C1 segment of cervical spinal cord (tissue), 14 donors: Measurements from ENCODE around the gene STIM1.
"Not testable (repeated sequence)": the region's sequence is repeated elsewhere in the genome, so short reads cannot be mapped to it uniquely, and the experiment has no call there.

Experiments
- DNase-seq, 14 donors: peaks; one replicate each; lab custom pipeline; 2025; lab: John Stamatoyannopoulos, UW

The STIM1 gene

GRCh38 chr11:3879967-3880542, 24.6 kb downstream of the STIM1 start:
- DNase-seq = no peak

GRCh38 chr11:3880724-3881123, 25.3 kb downstream of the STIM1 start:
- no peak for DNase-seq

- no peak for DNase-seq
Measured at GRCh38 chr11:3882655-3883054, 27.2 kb downstream of the STIM1 start.

GRCh38 chr11:3885855-3886254, 30.4 kb downstream of the STIM1 start:
- DNase-seq = no peak

- DNase-seq = no peak
Measured at GRCh38 chr11:3886985-3887384, 31.5 kb downstream of the STIM1 start.

- no peak for DNase-seq
Measured at GRCh38 chr11:3888876-3889275, 33.4 kb downstream of the STIM1 start.

GRCh38 chr11:3890014-3890413, 34.5 kb downstream of the STIM1 start:
- no peak for DNase-seq

- DNase-seq = no peak
Measured at GRCh38 chr11:3890806-3891205, 35.3 kb downstream of the STIM1 start.

GRCh38 chr11:3891751-3892150, 36.3 kb downstream of the STIM1 start:
- no peak for DNase-seq

- no peak for DNase-seq
Measured at GRCh38 chr11:3892156-3892555, 36.7 kb downstream of the STIM1 start.

GRCh38 chr11:3893311-3893710, 37.8 kb downstream of the STIM1 start:
- DNase-seq = no peak

- DNase-seq = no peak
Measured at GRCh38 chr11:3894128-3894731, 38.8 kb downstream of the STIM1 start.

- no peak for DNase-seq
Measured at GRCh38 chr11:3896644-3897043, 41.2 kb downstream of the STIM1 start.

GRCh38 chr11:3900230-3900629, 44.8 kb downstream of the STIM1 start:
- not testable (repeated sequence) for DNase-seq

- DNase-seq = no peak
Measured at GRCh38 chr11:3901249-3902025, 46.0 kb downstream of the STIM1 start.

GRCh38 chr11:3902441-3902840, 47.0 kb downstream of the STIM1 start:
- DNase-seq = peak in 1 of 14 donors; percentile 76

- no peak for DNase-seq
Measured at GRCh38 chr11:3903207-3903896, 47.9 kb downstream of the STIM1 start.

GRCh38 chr11:3904228-3904627, 48.8 kb downstream of the STIM1 start:
- no peak for DNase-seq

- no peak for DNase-seq
Measured at GRCh38 chr11:3905080-3905953, 49.9 kb downstream of the STIM1 start.

GRCh38 chr11:3906166-3906565, 50.7 kb downstream of the STIM1 start:
- DNase-seq = no peak

- DNase-seq = no peak
Measured at GRCh38 chr11:3907590-3907989, 52.1 kb downstream of the STIM1 start.
